Stimulated activated CD8-positive, alpha-beta memory T cell treated with anti-CD3 and anti-CD28 coated beads, Interleukin-7, amount 100 ng/mL, for 48 hours (primary cell): ENCODE data around the gene GSK3B.
"Not testable (repeated sequence)": the region's sequence is repeated elsewhere in the genome, so short reads cannot be mapped to it uniquely, and the experiment has no call there.

Experiments used
- DNase-seq, 2 donors: peaks; one replicate each; pipeline ENCODE4 v3.0.0-alpha.2; 2020; ENCODE audit warnings: low read depth in 1 of 2; ENCODE audit errors: extremely low read depth in 1 of 2

GSK3B gene

DNA sequence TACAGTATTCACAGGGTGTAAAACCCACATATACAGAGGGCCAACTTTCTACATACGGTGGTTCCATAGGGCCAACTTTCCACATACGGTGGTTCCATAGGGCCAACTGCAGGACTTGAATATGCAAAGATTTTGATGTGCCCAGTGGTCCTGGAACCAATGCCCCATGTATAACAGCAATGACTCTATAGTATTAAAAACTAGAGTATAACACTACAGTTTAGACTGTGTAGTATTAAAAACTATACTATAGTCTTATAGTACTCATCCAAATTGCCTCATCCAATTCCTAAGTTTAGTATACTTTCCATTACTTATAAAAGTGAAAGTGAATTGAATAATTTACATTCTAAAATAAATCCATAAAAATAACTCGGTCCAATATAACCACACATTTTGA, 75.9 kb downstream of the GSK3B start:
- no peak for DNase-seq

DNA sequence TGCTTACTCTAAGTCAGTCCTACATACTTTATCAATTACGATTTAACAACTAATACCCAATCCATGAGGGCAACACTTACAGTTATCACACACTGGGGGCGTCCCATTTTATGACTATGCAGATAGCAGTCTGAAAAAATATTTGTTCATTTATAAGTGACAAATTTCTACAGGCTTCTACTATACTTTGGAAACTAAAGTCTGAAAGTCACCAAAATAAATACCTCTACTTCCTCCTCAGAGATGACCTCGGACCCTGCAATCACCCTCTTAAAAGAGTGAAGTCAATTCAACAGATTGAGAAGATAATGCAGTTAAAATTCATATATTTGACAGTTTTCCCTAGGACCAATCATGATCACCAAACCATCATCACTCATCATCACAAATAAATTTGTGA, 76.6 kb downstream of the GSK3B start:
- DNase-seq = no peak

DNA sequence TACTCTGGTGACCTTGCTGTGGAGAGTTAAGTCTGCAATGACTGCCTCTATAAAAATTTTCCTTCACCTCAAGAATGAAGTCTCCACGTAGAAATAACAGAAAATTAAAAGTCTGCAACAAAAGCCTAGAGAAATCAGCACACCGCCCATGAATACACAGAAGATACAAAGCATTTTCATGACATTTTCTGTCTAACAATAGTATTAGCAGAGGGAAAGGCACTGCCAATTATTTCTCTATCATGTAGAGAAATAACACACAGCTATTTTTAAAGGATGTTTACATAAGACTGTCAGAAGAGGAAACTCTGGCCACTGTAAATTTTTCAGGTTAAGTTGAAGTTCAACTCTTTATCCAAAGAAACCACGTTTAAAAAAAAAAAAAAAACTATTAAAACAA, 80.8 kb downstream of the GSK3B start:
- no peak for DNase-seq

DNA sequence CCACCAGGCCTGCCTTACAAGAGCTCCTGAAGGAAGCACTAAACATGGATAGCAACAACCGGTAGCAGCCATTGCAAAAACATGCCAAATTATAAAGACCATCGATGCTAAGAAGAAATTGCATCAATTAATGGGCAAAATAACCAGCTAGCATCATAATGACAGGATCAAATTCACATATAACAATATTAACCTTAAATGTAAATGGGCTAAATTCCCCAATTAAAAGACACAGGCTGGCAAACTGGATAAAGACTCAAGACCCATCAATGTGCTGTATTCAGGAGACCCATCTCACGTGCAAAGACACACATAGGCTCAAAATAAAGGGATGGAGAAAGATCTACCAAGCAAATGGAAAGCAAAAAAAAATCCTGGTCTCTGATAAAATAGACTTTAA, 88.5 kb downstream of the GSK3B start:
- not testable (repeated sequence) for DNase-seq

DNA sequence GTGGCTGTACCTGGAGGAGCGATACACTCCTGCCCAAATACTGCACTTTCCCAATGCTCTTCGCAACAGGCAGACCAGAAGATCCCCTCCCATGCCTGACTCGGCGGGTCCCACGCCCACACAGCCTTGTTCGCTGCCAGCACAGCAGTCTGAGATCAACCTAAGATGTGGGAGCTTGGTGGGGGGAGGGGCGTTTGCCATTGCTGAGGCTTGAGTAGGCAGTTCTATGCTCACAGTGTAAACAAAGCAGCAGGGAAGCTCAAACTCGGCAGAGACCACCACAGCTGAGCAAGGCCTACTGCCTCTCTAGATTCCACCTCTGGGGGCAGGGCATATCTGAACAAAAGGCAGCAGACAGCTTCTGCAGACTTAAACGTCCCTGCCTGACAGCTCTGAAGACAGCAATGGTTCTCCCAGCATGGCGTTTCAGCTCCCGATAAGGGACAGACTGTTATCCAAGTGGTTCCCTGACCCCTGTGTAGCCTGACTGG, 90.2 kb downstream of the GSK3B start:
- DNase-seq = peak in 1 of 2 donors; percentile 11

DNA sequence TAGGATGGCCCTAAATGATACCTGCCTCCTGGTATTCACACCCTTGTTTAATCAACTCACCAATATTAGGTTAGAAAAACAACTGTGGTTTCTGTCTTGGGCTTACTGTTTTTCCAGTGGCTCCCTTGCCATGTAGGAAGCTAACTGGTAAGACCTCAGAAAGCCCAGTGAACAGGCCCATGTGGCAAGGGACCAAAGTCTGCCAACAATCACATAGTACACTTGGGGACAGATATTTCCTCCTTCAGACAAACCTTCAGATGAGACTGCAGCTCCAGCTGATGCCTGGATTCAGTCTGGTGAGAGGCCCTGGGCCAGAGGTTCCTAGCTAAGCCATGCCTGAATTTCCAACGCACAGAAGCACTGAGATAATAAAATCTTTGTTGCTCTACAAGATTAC, 96.1 kb downstream of the GSK3B start:
- no peak for DNase-seq

DNA sequence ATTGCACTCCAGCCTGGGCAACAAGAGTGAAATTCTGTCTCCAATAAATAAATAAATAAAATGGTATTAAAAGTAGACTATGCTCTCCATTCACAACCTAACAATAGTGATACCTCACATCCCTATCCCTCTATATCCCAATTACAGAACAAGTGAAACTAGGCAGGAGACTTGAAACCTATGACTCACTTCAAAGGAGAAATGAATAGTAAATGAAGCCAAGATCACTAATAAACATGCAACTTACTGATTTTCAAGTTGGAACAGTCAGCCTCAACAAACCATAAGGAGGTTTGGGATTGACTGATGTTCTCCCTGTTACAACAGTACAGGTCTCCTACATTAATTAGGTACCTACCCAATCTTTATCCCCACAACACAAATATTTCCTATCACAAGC, 103.4 kb downstream of the GSK3B start:
- no peak for DNase-seq

DNA sequence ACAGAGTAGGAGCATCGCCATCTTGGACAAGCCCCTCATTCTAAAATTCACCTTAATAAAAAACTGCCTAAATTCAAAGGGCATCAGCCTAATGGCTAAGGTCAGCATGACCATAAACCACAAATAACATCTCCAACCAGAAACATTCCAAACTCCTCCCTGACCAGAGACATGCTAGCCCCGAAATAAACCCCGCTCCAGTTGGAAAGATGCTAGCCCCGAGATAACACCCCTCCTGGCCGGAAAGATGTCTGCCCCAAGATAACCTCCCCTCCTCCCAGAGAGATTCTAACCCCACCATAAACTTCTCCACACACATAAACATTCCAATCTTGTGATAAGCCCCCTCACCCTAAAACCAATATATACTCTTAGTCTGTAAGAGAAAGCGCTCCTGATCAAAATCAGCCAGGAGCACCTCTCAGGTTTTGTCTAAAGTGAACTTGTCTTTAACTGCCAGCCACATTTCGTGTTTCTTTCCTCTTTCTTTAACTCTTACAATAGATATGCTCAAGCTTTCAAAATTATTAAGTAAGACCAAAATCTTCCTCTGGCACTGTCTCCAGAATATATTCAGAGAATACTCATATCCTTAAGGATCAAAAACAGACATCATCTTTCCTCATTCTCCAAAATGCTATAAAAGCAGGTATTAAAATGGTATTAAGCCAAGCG, 104.1 kb downstream of the GSK3B start:
- no peak for DNase-seq

DNA sequence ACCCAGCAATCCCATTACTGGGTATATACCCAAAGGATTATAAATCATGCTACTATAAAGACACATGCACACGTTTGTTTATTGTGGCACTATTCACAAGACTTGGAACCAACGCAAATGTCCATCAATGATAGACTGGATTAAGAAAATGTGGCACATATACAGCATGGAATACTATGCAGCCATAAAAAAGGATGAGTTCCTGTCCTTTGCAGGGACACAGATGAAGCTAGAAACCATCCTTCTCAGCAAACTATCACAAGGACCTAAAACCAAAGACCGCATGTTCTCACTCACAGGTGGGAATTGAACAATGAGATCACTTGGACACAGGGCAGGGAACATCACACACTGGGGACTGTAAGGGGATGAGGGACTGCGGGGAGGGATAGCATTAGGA, 107.4 kb downstream of the GSK3B start:
- DNase-seq = not testable (repeated sequence)

DNA sequence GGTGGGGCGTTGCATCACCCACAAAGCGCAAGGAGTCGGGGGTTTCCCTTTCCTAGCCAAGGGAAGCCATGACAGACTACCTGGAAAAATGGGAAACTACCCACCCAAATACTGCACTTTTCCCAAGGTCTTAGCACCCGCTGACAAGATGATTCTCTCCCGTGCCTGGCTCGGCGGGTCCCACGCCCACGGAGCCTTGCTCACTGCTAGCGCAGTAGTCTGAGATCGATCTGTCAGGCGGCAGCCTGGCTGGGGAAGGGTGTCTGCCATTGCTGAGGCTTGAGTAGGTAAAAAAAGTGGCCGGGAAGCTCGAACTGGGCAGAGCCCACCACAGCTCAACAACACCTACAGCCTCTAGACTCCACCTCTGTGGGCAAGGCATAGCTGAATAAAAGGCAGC, 112.9 kb downstream of the GSK3B start:
- no peak for DNase-seq

DNA sequence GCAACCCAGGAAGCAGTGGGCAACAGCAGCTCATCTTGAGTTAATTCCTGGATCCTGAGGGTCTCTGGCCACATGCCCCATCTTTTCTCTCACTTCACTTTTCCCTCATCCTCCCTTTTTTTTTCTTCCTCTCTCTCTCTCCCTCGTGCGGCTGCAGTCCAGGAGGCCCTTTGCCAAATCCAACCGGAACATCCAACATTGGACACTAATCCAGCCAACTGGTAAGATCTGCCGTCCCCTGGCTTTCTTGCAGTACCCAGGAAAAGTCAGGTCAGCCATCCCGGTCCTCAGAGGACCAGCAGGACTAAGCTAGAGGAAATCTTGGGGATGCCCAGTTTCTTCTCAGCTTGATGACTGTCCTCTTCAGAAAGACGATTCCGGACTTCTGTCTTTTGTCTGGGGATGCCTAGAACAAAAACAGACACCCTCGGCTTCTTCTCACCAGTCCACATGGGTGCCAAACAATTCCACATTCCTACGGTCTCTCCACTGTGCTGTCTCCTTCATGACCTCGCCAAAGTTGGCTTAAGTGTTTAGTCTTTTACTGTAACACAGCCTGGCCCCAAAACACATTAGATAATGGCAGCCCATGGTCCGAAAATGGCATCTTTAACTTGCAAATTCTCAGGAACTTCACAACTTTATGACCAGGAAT, 115.6 kb downstream of the GSK3B start:
- DNase-seq = no peak

DNA sequence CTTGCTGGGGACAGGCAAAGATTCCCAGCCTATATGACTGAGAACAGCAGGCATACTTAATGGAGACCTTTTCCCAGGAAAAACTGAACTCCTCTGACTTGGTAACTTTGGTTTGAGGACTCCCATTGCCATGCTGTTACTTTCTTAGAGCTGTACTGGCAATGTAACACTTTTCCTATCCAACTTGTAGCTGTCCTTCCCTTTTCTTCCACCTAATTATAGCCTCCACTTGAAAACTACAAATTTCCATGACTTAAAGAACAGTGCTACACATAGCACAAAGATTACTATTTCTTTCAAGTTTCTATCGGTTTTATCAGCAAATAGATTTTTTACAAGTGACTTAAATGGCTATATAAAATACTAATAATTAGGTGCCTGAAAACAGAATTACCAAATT, 116.9 kb downstream of the GSK3B start:
- DNase-seq = no peak

DNA sequence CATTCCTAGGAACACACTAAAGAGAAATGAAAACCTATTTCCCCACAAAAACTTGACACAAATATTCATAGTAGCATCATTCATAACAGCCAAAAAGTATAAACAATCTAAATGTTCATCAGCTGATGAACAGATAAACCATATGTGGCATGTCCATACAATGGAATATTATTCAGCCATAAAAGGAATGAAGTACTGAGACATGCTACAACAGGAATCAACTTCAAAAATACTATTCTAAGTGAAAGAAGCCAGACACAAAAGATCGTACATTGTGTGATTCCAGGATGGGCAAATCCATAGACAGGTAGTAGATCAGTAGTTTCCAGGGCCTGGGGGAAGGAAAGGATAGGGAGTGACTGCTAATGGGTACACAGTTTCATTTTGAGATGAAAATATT, 118.0 kb downstream of the GSK3B start:
- no peak for DNase-seq

DNA sequence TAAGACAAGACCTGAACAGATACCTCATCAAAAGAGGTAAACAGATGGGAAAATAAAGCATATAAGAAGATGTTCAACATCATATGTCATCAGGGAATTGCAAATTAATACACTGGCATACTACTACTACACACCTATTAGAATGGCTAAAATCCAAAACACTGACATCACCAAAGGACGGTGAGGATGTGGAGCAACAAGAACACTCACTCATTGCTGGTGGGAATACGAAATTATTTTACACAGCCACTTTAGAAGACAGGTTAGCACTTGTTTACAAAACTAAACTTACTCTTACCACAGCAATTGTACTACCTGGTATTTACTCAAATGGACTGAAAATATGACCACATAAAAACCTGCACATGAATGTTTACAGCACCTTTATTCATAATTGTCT, 119.6 kb downstream of the GSK3B start:
- no peak for DNase-seq

DNA sequence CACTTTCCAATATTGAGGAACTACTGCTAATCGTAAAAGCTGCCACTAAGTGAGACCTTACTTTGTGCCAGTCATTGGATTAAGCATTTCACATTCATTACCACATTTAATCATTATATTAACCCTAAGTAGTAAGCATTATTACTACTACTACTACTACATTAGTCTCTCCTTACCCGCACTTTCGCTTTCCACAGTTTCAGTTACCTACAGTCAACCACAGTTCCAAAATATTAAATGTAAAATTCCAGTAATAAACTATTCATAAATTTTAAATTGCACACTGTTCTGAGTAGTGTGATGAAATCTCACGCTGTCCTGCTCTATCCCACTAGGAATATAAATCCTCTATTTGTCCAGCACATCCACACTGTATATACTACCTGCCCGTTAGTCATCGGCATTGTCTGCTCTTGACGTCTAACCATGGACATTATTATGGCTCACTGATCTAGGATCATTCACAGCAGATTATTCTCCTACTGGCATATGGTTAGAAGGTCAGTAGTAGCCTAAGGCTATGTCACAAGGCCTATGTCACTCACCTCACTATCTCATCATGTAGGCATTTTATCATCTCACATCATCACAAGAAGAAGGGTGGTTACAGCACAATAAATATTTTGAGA, 121.1 kb downstream of the GSK3B start:
- no peak for DNase-seq

DNA sequence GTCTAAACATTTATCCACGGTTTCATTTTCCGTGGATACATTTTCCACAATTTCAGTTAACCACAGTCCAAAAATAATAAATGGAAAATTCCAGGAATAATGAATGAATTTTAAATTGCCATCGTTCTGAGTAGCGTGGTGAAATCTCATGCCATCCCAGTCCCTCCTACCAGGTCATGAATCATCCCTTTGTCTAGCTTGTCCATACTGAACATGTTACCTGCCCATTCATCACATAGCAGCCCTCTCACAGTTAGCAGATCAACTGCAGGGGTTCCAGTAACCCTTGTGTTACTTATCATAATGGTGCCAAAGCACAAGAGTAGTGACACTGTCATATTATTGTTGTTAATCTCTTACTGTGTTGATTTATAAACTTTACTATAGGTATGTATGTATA, 124.5 kb downstream of the GSK3B start:
- no peak for DNase-seq

DNA sequence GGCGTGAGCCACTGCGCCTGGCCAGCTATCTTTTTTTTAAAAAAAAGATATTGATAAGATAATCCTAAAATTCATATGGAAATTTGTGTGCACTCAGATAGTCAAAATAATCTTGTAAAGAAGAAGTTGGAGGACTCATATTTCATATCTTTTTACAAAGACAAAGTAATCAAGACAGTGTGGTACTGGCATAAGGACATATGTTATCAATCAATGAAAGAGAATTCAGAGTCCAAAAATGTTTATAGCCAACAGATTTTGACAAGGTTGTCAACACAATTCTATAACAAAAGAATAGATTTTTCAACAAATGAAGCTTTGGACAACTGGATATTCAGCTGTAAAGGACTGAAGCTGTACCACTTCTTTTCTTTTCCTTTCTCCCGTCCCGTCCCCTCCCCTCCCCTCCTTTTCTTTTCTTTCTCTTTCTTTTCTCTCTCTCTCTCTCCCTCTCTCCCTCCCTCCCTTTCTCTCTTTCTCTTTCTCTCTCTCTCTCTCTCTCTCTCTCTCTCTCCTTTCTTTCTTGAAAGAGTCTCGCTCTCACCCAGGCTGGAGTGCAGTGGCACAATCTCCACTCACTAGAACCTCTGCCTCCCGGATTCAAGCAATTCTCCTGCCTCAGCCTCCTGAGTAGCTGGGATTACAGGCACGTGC, 126.8 kb downstream of the GSK3B start:
- DNase-seq = no peak

DNA sequence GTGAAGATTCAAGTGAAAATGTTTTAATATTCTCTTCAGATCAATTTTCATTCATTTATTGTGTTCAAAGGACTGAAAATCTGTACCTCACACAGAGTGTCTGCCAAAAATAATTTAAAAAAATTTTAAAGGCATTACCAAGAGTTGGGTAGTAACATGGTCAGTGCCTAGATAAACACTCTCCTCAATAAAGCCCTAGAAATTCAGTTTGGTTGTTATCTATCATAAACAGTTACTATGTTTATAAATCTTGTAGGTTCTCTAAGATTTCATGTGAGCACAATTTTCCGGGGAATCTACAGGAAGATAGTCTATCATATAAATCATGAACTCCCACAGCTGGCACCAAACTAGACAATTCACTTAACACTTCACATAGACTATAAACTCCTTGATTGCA, 128.6 kb downstream of the GSK3B start:
- no peak for DNase-seq

DNA sequence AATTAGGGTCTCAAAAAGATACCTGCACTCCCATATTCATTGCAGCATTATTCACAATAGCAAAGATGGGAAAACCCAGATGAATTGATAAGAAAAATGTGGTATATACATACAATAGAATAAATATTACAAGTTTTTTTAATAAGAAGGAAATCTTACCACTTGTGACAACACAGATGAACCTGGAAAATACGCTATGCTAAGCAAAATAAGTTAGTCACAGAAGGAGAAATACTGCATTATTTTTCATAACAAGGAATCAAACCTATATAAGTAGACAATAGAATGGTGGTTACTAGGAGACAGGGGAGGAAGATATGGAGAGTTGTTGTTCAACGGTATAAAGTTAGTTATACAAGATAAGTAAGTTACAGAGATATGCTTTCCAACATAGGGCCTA, 130.0 kb downstream of the GSK3B start:
- DNase-seq = no peak

DNA sequence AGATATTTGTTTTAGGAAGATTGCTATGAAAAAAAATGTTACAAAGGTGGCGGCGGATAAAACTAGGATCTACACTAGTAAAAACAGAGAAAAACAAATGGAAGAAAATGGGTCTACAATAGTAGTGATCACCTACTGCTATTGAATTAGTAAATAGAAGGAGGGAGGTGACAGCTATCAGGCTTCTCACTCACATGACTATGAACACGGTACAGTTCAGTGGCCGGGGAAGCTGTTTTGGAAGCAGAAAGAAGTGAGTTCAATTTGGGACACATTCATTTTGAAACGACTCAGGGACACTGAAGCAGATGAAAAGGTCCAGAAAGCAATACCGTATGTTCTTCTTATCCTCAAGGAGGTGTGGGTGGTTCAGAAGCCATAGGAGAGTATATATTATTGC, 138.3 kb downstream of the GSK3B start:
- no peak for DNase-seq

DNA sequence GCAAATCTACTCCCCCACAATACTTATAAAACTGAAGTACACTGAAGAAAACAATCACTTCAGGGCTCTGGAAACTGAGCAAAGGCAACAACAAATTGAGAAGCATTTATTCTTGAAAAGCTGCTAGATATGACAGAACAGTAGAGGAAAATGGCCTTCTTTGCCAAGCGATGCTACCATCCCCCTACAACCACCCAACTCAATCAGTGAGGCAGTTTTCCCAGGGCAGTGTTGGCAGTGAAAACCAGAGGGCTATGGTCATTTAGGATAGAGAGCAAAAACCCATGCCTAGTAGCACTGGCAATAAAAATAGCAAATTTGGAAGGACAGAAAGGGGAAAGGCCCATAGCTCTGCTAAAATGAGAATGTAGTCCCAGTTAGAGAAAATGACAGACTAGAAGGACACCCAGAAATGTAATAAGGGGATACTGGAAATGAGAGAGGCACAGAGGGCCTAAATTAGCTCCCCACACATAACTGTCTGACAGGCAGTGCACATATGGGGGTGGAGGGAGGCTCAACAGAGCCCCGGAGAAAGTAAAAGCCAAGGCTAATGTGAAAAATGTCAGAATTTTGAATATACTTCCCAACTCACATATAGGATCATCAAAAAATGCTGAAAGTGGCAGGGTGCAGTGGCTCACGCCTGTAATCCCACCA, 143.5 kb downstream of the GSK3B start:
- DNase-seq = no peak
